Measurements from ENCODE around the gene RAD51AP1. TPM values are rescaled to one million over a fixed set of nuclear protein-coding genes. Genes with fewer than 3 reads are reported as not detected.

Gene RAD51AP1
- total RNA-seq, 1 donor from 2014 or later = 5.5 TPM

GRCh38 chr12:4552191-4552590, 13.5 kb downstream of the RAD51AP1 start:
- no peak for DNase-seq

- no peak for DNase-seq
Observed at GRCh38 chr12:4553943-4554342, 15.3 kb downstream of the RAD51AP1 start.

- DNase-seq = no peak
Observed at GRCh38 chr12:4555804-4556203, 17.1 kb downstream of the RAD51AP1 start.

GRCh38 chr12:4556735-4557530, 18.2 kb downstream of the RAD51AP1 start:
- no peak for DNase-seq

GRCh38 chr12:4557586-4557985, 18.9 kb downstream of the RAD51AP1 start:
- no peak for DNase-seq

GRCh38 chr12:4558171-4558570, 19.5 kb downstream of the RAD51AP1 start:
- DNase-seq = no peak

GRCh38 chr12:4562034-4562657, 23.5 kb downstream of the RAD51AP1 start, which contains the start of gene DYRK4:
DYRK4 (plus strand) TSS chr12:4562208; CDS start chr12:4562246, 38 bp downstream.
- DNase-seq = peak; percentile 4

GRCh38 chr12:4563336-4563735, 24.6 kb downstream of the RAD51AP1 start:
- DNase-seq = no peak

- no peak for DNase-seq
Observed at GRCh38 chr12:4564818-4565217, 26.1 kb downstream of the RAD51AP1 start.

- no peak for DNase-seq
Observed at GRCh38 chr12:4566474-4566873, 27.8 kb downstream of the RAD51AP1 start.

GRCh38 chr12:4567073-4567881, 28.6 kb downstream of the RAD51AP1 start:
- DNase-seq = no peak

- no peak for DNase-seq
Observed at GRCh38 chr12:4569261-4569660, 30.6 kb downstream of the RAD51AP1 start.

- DNase-seq = no peak
Observed at GRCh38 chr12:4572680-4573079, 34.0 kb downstream of the RAD51AP1 start.

- DNase-seq = no peak
Observed at GRCh38 chr12:4579305-4580102, 40.8 kb downstream of the RAD51AP1 start.

GRCh38 chr12:4580281-4580688, 41.6 kb downstream of the RAD51AP1 start:
- DNase-seq = no peak

- DNase-seq = no peak
Observed at GRCh38 chr12:4584281-4584680, 45.6 kb downstream of the RAD51AP1 start.

GRCh38 chr12:4584896-4585295, 46.2 kb downstream of the RAD51AP1 start:
- DNase-seq = no peak

GRCh38 chr12:4586500-4586899, 47.8 kb downstream of the RAD51AP1 start:
- DNase-seq = no peak

- no peak for DNase-seq
Observed at GRCh38 chr12:4587108-4587507, 48.4 kb downstream of the RAD51AP1 start.

- DNase-seq = no peak
Observed at GRCh38 chr12:4588916-4589315, 50.2 kb downstream of the RAD51AP1 start.

GRCh38 chr12:4589941-4590340, 51.3 kb downstream of the RAD51AP1 start:
- no peak for DNase-seq

GRCh38 chr12:4591180-4591687, 52.5 kb downstream of the RAD51AP1 start:
- no peak for DNase-seq

Data from occipital lobe (tissue), 2 donors.